Activated CD4-positive, alpha-beta T cell treated with anti-CD3 and anti-CD28 coated beads, Interleukin-2, Interleukin-4, amounts not matched to agents 100 ng/mL and 50 ng/mL, durations not matched to agents 16 hours and 8 hours (primary cell): ENCODE measurements around the gene PAX7.
"Not testable (repeated sequence)": the region's sequence is repeated elsewhere in the genome, so short reads cannot be mapped to it uniquely, and the experiment has no call there.

Experiments
- DNase-seq: peaks from one replicate; pipeline ENCODE4 v3.0.0-alpha.2; 2020; ENCODE audit warnings: low spot score

Gene PAX7

DNA sequence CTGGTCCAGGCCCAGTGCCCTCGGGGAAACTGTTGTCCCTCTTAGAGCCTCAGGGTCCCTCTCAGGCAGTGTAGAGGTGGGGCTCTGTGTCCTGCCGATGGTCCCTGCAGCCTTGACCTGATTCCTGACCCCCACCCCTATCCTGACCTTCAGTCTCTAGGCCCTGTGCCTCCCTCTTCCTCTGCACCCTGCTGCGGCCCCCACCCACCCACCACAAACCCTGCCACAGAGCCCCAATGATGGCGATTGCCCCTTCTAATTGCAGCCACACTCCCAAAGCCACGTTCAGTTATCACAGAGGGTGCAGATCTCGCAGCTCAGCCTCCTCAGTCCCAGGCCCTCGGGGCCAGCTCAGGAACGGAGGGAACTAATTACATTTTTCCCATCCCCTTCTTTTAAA, 99.7 kb downstream of the PAX7 start:
- no peak for DNase-seq

DNA sequence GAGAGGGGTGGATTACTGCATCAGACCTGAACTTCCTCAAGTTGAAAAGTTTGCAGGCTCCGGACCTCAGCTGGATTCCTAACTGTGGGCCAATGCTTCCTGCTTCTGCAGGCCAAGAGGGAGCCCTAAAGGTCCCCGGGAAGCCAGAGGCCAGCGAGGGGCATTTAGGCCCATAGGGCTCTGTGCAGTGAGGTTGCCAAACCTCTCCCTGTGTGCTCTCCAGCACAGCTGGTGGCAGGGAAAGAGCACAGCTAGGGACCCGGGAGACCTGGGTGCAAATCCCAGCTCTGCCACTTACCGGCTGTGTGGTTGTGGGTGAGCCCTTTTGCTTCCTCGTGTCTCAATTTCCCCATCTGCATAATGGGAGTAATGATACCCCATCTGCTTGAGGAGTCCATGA, 100.5 kb downstream of the PAX7 start:
- DNase-seq = no peak

DNA sequence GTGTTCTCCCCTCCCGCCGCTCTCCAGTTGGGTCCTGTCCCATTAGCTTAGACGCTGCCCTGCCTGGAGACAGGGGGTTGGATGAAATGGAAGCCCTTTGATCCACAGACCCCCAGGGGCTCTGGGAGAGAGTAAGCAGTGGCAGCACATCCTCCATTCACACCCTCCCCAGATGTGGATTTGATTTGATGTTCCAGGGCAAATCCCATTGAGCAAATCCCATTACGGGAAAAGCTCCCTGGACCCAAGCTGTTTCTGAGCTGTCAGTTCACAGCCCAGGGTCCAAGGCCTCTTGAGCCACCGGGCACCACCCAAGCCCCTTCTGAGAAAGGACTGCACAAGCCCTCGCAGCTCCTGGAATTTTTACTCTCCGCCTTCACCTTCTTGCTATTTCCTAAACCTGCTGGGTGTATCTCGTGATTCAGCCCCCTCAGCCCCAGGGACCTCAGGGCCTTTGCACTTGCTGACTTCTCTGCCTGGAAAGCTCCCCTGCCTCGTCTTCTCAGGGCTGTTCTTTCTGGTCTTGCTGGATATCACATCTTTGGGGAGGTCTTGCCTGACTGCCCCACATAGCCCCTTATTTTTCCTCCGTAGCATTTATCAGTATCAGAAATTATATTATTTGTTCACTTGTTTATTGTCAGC, 101.1 kb downstream of the PAX7 start:
- DNase-seq = no peak

DNA sequence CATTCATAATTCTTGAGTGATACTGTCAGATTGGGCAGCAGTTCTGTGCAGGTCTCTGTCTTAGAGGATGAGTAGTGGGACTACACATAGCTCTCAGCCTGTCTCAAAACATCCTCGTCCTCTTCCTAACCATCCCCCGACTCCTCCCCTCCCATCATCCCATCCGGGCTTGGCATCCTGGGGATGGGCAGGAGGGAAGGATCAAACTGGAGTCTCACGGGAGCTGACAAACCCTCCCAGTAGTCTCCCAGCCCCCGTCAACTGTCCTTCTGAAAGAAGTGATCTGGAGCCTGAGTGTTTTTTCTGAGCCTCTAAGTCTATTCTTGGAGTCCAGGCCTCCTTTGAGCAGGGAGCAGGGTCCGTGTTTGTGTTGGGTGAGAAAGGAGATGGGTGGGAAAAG, 102.0 kb downstream of the PAX7 start:
- no peak for DNase-seq

DNA sequence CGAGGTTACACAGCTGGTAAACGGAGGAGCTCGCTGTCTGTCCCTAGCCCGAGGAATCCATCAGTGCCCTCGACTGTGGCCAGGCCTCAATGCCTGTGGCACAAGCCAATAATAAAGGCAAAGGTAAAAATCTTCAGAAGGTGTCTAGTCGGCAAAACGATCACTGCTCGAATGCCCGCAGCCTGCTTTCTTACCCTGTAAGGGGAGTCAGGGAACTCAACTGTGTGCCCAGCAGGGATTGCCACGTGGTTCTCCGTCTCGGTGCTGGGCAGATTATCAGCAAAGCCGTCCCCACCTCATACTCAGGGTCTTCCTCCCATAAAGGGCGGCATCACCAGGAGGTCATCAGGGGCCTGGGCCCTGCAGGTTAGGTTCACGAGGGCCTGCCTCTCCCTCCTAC, 103.4 kb downstream of the PAX7 start:
- DNase-seq = no peak

DNA sequence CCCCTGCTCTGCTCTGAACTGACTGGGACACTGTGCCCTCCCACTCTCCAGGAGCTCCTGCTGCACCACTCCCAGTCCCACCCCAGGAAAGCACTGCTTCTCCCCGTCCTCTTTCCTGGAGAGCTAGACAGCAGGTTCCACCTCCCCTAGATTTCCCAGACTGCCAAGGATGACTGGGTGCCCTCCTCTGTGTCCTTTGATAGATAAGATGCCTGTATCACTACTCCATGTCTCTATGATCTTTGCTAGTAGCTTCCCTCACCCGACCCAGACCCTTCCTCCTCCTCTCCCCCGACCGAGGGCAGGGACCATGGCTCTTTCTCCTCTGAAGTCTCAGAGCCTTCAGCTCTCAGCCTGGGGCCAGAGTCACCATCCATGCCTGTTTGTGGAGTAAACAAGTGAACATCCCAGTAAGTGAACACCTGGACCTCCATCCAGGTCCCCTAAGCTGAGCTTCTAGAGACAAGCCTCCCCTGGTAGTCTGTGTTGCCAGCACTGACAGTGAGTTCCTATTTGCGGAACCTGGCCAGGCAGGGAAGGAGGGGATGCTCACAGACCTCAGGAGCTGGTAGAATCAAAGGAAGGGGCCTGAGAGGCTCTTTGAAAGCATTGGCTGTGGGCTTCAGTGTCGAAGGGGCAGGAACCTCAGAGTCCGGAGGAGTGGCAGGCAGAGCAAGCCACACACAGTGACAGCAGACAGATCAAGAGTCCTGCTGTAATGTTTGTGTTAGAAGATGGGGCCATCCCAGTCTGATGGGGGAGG, 104.0 kb downstream of the PAX7 start:
- DNase-seq = no peak

DNA sequence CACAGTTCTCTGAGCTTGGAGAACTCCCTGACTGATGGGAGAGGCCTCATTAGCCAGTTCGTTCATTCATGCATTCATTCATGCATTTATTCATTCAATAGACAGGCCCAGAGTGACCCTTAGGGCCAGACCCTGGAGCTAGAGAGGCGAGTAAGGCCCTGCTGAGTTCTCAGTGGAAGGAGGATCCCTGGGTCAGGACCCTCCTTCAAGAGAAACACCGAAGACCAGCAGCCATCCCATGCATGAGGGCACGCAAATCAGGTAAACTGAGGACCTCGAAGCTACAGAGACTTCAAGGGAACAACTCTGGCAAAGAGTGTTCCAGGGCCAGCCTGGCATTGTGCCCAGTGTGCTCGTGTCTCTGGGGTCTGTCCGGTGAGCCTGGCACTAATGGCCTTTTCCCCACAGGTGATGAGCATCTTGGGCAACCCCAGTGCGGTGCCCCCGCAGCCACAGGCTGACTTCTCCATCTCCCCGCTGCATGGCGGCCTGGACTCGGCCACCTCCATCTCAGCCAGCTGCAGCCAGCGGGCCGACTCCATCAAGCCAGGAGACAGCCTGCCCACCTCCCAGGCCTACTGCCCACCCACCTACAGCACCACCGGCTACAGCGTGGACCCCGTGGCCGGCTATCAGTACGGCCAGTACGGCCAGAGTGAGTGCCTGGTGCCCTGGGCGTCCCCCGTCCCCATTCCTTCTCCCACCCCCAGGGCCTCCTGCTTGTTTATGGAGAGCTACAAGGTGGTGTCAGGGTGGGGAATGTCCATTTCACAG, 104.8 kb downstream of the PAX7 start:
- no peak for DNase-seq

DNA sequence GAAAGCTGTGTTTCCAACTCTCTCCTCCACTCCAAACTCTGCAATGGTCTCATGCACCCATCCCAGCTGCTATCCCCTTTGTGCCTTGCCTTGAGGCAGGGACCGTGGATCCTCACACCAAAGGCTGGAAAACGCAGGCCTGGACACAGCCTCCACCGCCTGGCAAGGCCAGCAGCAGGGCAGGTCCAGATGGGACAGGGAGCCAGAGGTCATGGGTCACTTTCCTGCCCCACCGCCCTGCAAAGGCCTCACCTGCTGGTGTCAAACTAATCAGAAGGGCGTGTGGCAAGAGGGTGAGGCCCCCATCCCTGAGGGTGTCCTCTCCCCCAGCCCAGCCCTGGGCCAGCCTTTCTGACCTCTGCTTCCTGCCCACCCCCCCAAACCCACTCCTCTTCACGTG, 106.3 kb downstream of the PAX7 start:
- no peak for DNase-seq

DNA sequence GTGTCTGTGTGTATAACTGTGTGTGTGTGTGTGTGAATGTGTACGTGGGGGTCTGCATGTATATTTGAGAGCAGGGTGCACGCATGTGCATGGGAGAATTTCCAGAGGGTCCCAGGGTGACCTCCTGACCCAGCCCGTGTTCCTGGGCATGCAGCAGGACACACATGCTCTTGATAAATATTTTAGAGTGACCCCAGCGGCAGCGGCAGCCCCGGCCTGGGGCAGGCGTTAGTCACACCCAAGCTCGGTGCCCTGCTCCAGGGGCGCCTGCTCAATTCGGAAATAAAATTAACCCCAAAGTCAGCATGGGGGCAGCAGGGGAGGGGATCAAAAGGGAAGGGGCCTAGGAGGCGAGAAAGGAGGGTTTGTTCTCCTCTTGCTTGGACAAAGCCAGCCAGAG, 107.5 kb downstream of the PAX7 start:
- DNase-seq = no peak

DNA sequence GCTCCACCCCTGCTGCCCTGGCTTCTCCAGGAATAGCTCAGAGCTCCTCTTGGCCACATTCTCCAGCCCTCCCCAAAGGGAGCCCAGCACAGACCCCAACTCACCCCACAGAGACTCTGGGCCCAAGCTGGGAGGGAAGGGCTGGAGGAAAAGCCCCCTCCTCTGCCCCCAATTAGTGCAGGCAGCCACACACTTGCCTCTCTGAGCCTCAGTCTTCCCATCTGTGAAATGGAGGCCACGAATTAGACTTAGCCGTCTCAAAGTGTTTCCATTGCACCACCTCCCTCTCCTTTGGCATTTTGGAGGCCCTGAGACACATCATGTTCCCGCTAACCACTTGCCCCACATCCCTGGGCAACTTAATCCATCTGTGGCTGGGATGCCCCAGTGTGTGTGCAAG, 108.0 kb downstream of the PAX7 start:
- DNase-seq = no peak

DNA sequence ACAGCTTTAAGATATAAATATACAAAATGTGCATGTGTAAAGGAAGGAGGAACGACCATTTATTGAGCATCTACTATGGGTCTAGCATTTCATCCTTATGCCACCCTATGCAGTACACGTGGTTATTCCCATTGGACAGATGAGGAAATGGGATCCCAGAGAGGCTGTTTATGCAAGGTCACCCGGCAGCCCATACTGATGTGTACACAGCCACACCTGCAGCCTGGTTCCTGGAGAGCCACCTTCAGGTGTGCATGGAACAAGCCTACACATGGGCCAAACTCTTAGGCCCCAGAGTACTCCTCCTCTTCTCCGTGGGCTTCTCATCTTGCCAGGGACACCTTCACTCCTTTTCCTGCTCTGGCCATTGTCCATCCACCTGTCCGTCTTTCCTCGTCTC, 108.8 kb downstream of the PAX7 start:
- DNase-seq = no peak

DNA sequence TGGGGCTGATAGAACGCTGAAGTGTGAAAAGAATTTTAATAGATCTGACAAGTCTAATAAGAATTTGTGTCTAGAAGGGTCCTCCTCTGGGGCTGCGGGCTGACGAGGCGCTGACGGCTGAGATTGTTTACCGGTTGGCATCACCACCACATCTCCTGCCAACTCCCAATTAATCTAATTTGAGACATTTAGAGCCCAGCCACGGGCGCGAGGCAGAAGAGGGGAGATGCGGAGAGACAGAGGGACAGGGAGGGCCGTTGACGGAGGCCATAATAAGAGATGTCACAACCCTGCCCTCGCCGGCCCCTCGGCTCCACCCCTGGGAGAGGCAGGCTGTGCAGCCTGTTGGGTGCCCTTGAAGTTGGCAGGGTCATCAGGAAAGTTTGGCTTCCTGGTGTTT, 109.3 kb downstream of the PAX7 start:
- no peak for DNase-seq

DNA sequence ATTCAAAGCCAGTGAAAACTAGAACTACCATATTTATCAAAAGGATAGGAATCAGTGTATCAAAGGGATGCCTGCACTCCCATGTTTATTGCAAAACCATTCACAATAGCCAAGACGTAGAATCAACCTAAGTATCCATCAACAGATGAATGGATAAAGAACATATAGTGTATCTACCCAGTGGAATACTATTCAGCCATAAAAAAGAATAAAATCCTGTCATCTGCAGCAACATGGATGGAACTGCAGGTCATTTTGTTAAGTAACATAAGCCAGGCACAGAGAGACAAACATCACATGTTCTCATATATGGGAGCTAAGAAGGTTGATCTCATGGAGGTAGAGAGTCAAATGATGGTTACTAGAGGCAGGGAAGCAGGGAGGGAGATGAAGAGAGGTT, 110.0 kb downstream of the PAX7 start:
- no peak for DNase-seq

DNA sequence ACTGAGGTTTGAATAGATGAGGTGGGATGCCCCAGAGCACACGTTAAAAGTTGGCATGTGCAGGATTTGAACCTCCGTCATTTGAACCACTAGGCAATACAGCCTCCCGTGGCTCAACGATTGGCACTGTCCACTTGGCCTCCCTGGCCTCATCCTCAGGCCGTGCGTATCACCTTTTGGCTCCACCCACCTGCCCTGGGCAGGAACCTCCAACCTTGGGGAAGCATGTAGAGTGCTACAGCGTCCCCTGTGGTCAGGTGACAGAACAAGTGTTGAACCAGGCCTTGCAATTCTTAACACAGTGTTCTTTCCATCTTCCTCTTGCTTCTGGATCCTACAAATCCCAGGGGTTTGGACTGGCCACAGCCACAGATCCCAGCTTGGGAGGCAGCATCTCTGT, 112.6 kb downstream of the PAX7 start:
- no peak for DNase-seq

DNA sequence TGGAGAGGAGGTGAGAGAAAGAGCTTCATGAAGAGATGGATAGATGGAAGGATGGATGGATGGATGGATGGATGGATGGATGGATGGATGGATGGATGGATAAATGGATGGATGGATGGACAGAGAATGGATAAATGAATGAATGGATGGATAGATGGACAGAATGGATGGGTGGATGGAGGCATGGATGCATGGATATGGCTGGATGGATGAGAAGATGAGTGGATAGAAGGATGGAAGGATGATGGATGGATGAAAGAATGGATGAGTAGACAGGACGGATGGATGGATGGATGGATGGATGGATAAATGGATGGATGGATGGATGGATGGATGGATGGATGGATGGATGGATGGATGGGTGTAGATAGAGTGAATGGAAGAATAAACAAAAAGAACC, 113.7 kb downstream of the PAX7 start:
- DNase-seq = not testable (repeated sequence)

DNA sequence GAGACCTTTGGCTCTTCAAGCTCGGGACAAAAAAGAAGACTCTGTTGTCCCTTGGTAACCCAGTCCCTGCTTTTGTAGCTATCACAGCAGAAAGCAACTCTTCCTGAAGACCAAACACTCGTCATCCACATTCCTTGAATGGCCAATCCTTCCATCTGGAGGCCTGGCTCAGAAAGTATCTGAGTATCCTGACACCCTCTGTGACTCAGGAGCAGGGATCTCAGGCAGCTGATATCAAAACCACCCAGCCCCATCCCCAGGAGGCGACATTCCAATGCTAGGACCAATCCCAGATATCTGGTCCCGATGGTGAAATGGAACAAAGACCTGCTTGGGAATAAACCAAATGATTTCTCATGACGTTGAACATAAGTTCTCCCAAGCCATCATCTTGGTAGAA, 116.3 kb downstream of the PAX7 start:
- no peak for DNase-seq

DNA sequence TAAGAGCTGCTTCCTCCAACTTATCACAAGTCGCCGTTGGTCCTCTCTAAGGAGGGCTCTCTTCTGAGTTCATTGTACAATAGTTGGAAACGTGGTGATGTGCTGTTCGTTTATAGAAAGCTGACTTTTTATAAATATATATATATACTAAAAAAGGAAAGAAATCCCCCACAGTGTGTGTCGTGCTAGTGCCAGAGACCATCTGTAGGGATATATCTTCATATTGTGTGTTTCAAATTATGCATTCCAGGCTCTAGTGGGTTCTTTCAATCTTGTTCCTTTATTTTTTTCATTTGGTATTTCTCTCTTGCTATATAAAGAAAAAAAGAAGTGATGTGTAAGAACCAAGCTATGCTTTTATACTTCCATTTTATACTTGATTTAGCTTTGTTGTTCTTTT, 117.0 kb downstream of the PAX7 start:
- no peak for DNase-seq

DNA sequence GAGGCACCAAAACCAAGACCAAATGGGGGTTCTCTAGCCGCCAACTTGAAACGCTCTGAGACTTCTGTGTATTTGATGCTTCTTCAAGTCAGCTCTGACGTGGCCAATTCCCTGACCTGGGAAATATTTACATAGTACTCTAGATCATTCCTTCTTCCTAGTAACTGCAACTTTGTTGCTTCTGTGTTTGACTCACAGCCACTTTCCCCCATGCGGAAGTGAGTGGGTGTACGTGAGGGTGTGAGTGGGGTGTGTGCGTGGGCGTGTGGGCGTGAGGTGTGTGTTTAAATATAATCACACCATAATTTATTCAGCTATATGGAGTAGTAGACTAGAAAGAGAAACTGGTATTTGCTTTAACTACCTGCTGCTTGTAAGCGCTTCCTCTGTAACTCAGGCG, 117.8 kb downstream of the PAX7 start:
- no peak for DNase-seq

DNA sequence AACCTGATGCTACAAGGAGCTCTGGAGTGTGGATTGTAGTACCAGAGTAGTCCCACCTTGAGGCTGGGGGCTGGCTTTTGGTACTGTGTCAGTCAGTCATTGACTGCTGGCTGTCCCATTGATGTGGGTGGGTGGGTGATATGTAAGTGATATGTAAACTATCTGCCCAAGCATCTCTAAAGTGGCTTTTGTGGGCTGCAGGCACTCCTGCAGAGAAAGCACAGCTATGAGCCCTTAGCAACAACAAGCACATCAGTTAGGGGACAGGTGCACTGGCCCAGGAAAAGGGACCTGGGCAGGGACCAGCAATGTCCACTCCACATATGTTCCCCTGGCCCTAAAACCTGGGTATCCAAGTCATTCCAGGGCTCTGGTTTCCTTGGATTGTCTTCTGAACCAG, 118.9 kb downstream of the PAX7 start:
- DNase-seq = no peak

DNA sequence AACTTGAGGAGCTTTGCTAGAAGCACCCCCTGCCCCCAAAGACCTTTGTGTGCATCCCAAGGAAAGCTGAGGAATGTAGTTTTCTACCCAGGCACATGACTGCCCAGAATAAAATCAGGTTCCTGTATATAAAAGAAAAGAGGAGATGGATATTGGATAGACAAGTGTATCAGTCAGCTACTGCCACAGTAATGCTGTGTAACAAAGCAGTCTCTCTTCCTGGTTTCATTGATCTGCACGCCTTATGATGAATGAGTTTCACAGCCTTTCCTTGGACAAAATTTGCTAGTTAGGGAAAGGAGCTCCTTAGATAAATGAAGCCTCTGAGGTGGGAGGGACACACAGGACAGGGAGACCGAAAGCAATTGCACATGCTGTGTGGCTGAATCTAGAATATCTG, 120.0 kb downstream of the PAX7 start:
- DNase-seq = no peak

DNA sequence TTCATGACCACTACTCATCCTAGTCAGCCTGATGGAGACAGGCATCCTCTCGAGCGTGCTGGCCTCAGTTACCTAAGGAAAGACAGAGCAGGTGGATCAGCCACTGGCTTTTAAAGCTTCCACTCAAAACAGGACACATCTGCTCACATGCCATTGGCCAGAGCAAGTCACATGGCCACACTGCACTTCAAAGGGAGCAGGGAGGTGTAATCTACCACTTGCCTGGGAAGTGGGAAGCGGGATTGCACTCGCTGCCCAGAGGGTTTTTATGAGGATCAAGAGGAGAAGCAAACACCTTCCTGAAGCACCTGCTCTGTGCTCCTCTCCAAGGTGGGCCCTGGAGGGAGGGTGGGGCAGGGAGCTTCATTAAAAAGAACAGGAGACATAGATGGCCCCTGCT, 120.8 kb downstream of the PAX7 start:
- no peak for DNase-seq

DNA sequence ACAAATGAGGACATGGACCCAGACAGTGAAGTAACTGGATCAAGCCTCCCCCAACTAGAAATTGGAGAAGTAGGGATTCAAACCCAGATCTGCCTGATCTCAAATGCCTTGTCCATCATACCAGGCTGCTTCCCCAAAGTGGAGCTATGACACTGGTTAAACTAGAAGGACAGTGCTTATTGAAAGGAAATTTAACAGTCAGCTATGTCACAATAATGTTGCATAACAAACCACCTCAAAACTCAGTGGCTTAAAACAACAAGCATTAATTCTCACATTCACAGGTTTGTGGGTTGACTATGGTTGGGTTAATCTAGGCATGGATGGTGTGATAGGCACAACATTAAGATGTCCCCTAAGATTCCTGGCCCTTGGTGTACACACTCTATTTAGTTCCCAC, 121.8 kb downstream of the PAX7 start:
- DNase-seq = no peak

DNA sequence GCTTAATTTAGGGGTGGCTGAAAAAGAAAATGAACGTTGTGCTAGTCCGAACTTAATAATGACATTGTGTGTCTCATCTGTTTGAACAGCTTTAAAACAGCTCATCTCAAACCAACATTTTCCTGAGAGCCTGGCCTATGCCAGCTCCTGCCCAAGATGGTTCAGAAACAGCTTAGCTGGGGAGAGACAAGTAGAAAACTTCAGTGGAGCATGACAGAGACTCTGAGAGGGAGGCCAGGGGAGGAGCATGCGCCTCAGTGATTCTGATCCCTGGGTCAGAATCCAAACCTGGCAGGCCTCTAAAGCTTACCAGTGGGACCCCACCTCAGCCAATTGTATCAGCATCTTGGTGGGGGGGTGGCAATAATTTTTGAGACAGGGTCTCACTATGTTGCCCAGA, 129.5 kb downstream of the PAX7 start:
- no peak for DNase-seq
